Esophagus (tissue), 2 donors: ENCODE results near the gene NUP153. TPM values are rescaled to one million over a fixed set of nuclear protein-coding genes. Genes with fewer than 3 reads are reported as not detected.
"Not testable (repeated sequence)": the region's sequence is repeated elsewhere in the genome, so short reads cannot be mapped to it uniquely, and the experiment has no call there.

Experiments
- H3K27ac ChIP-seq, 2 donors: one replicate each; pipeline ENCODE4 v1.5.1; 2013; ENCODE audit warnings: low read depth in 2 of 2, mild to moderate bottlenecking in 2 of 2, inconsistent platforms in 1 of 2, low read length in 1 of 2, moderate library complexity in 1 of 2
- H3K27me3 ChIP-seq, 2 donors: one replicate each; pipeline ENCODE4 v1.6.1; 2013; ENCODE audit warnings: low read length in 2 of 2, control low read depth in 1 of 2, mild to moderate bottlenecking in 1 of 2; ENCODE audit not compliant: insufficient read depth in 2 of 2, control insufficient read depth in 1 of 2
- H3K36me3 ChIP-seq, 2 donors: one replicate each; pipeline ENCODE4 v1.6.1; 2013; ENCODE audit warnings: low read length in 1 of 2; ENCODE audit not compliant: control insufficient read depth in 2 of 2, insufficient read depth in 2 of 2
- H3K4me1 ChIP-seq, 2 donors: one replicate each; pipeline ENCODE4 v1.6.1; 2013; ENCODE audit warnings: low read length in 1 of 2; ENCODE audit not compliant: control insufficient read depth in 2 of 2, insufficient read depth in 2 of 2
- H3K4me3 ChIP-seq, 2 donors: one replicate each; pipeline ENCODE4 v1.5.1; 2013; ENCODE audit warnings: low read length in 2 of 2, mild to moderate bottlenecking in 2 of 2, low read depth in 1 of 2, moderate library complexity in 1 of 2
- H3K9me3 ChIP-seq, 2 donors: one replicate each; pipeline ENCODE4 v1.6.1; 2013; ENCODE audit warnings: mild to moderate bottlenecking in 2 of 2, low read depth in 1 of 2, low read length in 1 of 2, moderate library complexity in 1 of 2; ENCODE audit not compliant: control insufficient read depth in 2 of 2, insufficient read depth in 1 of 2
- WGBS, 2 donors: extraction: QIAGEN DNeasy Blood & Tissue Kit; methylation state at CpG; one replicate each; pipeline ENCODE4 v1.1.7; 2013; 5-methylcytosine and 5-hydroxymethylcytosine counted together
- polyA plus RNA-seq, 2 donors: library from polyadenylated mRNA; stranded (reverse); fragments of 200-250 nt; gene quantifications; one replicate each; pipeline ENCODE4 v1.2.3, GENCODE V29; 2013
- donor health status: healthy with polysubstance abuse.
- donor health status: Bipolar disorder and iron deficiency.

The NUP153 gene
- polyA plus RNA-seq, 2 donors = 5.0 to 12.7 TPM

DNA sequence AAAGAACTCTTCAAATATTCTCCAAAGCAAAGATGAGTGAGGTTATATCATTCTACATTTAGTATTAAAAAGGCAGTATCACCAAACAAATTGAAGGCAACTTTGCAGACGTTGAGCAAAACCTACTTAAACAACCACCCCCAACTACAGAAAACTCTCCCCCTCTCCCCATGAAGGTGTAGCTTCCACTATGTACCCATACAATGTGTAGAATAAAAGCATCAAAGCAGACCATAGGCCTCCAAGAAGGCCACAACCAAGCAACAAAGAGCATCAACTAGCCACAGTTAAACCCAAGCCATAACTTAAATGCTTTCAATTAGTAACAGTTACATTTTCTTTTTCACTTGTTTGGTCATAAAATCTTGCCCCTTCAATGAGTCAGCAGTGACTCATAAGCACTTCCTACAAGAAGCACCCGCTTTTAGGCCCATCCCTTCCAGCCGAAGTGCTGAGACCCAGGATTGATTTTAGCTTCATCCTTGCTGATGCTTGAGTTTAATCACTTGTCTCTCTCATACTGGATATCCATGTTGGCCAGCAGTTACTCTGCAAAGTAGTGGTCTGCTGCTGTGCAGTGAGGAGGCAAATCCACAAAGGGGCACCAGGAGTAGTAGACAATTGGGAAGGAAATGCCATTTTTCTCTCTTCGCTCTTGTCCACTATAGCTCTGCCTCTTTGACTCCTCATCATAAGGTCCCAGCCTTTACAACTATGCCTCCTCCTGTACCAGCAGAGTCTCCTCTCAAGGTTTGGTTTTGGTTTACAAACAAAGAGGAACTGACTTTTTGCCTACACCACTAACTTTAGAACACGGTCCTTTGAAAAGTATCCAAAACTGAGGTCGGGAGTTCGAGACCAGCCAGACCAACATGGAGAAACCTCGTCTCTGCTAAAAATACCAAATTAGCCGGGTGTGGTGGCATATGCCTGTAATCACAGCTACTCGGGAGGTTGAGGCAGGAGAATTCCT is 8.4 kb upstream of the NUP153 start:
- 61 to 64% methylated on average over 10 of the region's 10 CpGs for WGBS, 2 donors
- Histone ChIP-seq H3K27me3 (no peaks in the 10 kb centered on the region), H3K27ac (no peak overlapping the region), H3K36me3 (no peaks in the 10 kb centered on the region), H3K9me3 (no peaks in the 10 kb centered on the region), H3K4me3 (no peak overlapping the region), H3K4me1 (peaks cover 0 to 2% of the 10 kb centered on the region in 2 donors)

DNA sequence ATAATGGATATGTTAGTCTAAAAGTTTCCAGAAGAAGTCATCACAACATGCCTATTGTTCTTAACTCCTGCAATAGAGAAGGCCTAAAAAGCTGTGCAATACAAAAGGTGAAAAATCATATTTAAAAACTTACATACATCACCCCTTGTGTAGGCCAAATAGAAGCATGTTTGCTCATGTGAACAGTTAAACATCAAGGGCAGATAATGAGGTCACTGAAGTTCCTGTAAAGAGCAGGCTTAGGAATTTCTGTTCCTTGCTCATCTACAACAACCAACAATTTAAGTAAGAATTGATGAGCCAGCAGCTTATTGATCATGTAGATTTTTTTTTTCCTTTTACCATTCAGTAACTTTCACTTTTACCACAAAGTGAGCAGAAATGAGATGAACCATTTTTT is 7.5 kb upstream of the NUP153 start:
- H3K27ac ChIP-seq = no peak overlapping the region
- H3K4me1 ChIP-seq = peaks cover 0 to 2% of the 10 kb centered on the region in 2 donors
- H3K27me3 ChIP-seq = no peaks in the 10 kb centered on the region
- no peaks in the 10 kb centered on the region for H3K36me3 ChIP-seq
- no peak overlapping the region for H3K4me3 ChIP-seq
- H3K9me3 ChIP-seq = no peaks in the 10 kb centered on the region

DNA sequence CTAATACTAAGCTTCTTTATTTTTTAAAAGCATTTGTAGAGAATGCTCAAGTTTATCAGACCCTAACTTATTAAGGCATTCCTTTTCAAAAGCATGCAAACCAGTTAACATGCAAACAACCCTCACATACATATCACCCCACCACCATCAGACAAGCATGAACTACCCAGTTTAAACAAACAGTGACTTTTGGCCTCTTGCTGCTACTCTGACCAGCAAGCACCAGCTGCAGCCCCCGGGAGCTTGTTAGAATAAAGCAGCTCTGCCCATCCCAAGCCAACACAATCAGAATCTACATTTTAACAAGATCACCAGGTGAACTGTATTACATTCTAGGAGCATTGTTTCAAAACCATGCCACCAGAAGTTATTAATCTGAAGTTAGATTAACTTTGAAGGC is 5.9 kb upstream of the NUP153 start:
- Histone ChIP-seq H3K9me3 (no peaks in the 10 kb centered on the region), H3K36me3 (no peaks in the 10 kb centered on the region), H3K27ac (no peak overlapping the region), H3K27me3 (no peaks in the 10 kb centered on the region), H3K4me3 (no peak overlapping the region), H3K4me1 (peaks cover 0 to 2% of the 10 kb centered on the region in 2 donors)
- 44% methylated on average over 1 of the region's 1 CpG for WGBS, 2 donors

DNA sequence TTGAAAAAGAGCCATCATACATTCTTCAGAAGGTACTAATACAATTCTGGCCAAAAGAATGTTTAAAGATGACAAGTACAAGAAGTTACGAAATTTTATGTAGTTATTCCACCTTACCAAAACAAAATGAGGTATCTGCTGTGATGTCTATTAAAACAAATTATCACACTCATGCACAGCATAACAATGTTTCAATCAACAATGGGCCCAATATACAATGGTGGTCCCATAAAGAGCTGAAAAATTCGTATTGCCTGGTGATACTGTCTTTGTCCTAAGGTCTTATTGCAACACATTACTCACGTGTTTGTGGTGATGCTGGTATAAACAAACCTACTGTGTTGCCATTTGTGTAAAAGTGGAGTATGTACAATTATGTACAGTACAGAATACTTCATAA is 3.6 kb upstream of the NUP153 start:
- no peak overlapping the region for H3K27ac ChIP-seq
- no peaks in the 10 kb centered on the region for H3K27me3 ChIP-seq
- no peak overlapping the region for H3K4me3 ChIP-seq
- H3K9me3 ChIP-seq = no peaks in the 10 kb centered on the region
- no peaks in the 10 kb centered on the region for H3K36me3 ChIP-seq
- peaks cover 0 to 2% of the 10 kb centered on the region in 2 donors for H3K4me1 ChIP-seq
- WGBS, 2 donors = 68 to 80% methylated on average over 3 of the region's 3 CpGs

DNA sequence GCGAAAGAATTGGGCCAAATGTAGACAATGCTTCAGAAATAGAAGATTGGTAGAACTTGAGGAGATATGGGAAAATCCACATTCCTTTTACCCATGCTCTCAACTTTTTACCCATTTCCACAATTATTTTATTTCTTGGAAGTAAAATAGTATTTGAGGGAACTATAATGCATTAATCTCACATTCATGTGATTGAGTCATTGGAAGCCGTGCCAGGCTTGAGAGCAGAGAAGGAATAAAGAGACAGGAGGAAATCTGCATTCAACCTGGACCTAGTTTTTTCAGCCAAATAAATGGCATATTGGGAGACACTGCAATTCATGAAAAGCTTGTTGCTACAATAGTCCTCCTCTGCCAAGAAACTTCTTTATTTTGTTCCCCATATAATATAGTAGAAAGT is 2.8 kb upstream of the NUP153 start:
- no peaks in the 10 kb centered on the region for H3K4me1 ChIP-seq
- WGBS, 2 donors = 87 to 89% methylated on average over 2 of the region's 2 CpGs

DNA sequence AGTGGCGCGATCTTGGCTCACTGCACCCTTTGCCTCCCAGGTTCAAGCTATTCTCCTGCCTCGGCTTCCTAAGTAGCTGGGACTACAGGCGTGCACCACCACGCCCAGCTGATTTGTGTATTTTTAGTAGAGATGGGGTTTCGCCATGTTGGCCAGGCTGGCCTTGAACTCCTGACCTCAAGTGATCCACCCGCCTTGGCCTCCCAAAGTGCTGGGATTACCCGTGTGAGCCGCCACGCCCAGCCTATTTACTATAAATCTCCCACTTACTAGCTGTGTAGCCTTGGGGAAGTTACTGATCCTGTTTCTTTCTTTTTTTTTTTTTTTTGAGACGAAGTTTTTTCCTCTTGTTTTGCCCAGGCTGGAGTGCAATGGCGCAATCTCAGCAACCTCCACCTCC is 1.3 kb upstream of the NUP153 start:
- H3K36me3 ChIP-seq, H3K4me1 ChIP-seq, H3K27ac ChIP-seq, H3K27me3 ChIP-seq, H3K9me3 ChIP-seq, H3K4me3 ChIP-seq: not testable (repeated sequence)
- WGBS, 2 donors = 73 to 75% methylated on average over 12 of the region's 12 CpGs

More for the DNA sequence above, 2.8 kb upstream of the NUP153 start:
- Histone ChIP-seq H3K27ac (no peak overlapping the region), H3K36me3 (no peaks in the 10 kb centered on the region), H3K9me3 (no peaks in the 10 kb centered on the region), H3K4me3 (no peak overlapping the region), H3K27me3 (no peaks in the 10 kb centered on the region)

DNA sequence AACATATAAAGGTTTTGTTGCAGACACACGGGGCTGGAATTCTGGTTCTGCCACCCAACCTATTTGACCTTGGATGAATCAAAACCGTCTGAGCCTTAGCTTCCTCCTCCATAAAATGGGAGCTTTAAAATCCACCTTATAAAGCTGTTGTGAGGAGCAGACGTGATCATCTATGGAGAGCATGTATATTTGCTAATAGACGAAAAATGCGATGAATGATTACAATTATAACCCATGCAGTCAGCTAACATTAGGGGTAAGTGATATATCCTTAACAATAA is 586 bp upstream of the NUP153 start:
- peak overlapping the region in 1 of 2 donors; percentile 91 for H3K4me3 ChIP-seq

DNA sequence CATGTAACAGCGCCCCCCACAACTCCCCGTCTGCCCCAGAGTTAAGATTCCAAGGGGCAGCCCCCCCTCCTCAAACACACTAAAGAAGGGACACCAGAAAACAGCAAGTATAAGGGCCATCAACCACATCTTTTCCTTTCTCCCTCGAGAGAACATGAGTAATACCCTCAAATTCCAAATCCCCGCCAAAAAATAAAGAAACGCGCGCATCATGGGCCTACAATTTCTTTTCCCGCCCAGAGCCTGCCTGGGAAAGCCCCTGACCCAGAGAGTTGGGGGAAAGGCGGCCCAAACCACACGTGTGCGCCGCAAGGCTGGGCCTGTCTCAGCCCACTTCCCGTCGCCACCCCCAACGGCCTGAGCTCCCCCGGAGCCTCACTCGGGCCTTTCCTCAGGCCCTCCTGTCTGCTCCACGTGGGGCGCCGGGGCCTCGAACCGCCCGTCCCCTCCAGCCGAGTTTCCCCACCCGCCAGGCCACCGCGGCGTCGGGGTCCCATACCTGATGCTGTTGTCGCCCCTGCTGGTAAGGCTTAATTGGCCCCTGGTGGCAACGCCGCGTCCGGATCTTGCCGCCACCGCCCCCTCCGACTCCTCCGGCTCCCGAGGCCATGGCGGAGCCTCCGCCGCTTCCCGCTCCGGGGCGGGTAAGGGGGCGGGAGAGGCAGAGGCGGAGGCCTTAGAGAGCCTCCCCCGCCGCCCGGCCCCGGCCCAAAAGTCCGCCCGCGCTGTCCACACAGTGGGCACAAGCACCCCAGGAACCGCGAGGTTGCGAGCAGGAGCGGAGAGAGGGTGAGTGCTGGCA is 746 bp downstream of the NUP153 start:
- H3K4me1 ChIP-seq = no peaks in the 10 kb centered on the region
- peak overlapping the region; percentile 91 for H3K4me3 ChIP-seq
- H3K27ac ChIP-seq = peak overlapping the region; percentile 99 to 100
- H3K9me3 ChIP-seq = no peaks in the 10 kb centered on the region
- no peaks in the 10 kb centered on the region for H3K36me3 ChIP-seq
- no peaks in the 10 kb centered on the region for H3K27me3 ChIP-seq
- 1% methylated on average over 56 to 58 of the region's 58 CpGs for WGBS, 2 donors

More for the DNA sequence above, 586 bp upstream of the NUP153 start:
- WGBS, 2 donors = 33 to 34% methylated on average over 5 of the region's 5 CpGs
- H3K4me1 ChIP-seq = no peaks in the 10 kb centered on the region
- no peaks in the 10 kb centered on the region for H3K9me3 ChIP-seq
- no peaks in the 10 kb centered on the region for H3K36me3 ChIP-seq
- H3K27me3 ChIP-seq = no peaks in the 10 kb centered on the region
- peak overlapping the region in 1 of 2 donors; percentile 99 for H3K27ac ChIP-seq

DNA sequence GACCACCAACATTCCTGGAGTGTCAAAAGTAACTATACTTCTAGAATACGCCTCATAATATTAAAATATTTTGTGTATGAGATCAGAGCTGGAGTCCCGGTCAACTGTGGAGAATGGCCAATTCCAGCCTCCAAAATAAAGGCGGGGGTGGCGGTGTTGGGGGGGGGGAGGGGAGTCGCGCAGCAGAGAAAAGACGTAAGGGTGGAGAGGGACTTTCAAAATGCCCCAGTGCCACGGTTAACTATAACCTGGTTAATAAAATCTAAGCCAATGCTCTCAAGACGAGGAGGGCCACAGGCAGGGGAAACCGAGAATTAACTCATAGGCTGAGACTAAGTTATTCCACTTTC is 1.3 kb downstream of the NUP153 start:
- WGBS, 2 donors = 0 to 1% methylated on average over 8 to 10 of the region's 10 CpGs

More for the DNA sequence above, 1.3 kb downstream of the NUP153 start:
- H3K9me3 ChIP-seq = no peaks in the 10 kb centered on the region
- H3K36me3 ChIP-seq = no peaks in the 10 kb centered on the region
- H3K27me3 ChIP-seq = no peaks in the 10 kb centered on the region
- peak overlapping the region; percentile 99 to 100 for H3K27ac ChIP-seq
- no peaks in the 10 kb centered on the region for H3K4me1 ChIP-seq
- peak overlapping the region; percentile 91 for H3K4me3 ChIP-seq
